Hepatocyte (in vitro differentiated cells): ENCODE data around the gene FAM131C. TPM values are rescaled to one million over a fixed set of nuclear protein-coding genes. Genes with fewer than 3 reads are reported as not detected.
A peak's percentile ranks its signal among the peaks of the same experiment; 100 is the strongest.

Experiments used
- DNase-seq: peaks from one replicate; pipeline ENCODE4 v3.0.0-alpha.2; 2016; ENCODE audit warnings: low spot score
- H2AFZ ChIP-seq: fragments of 200-600 bp; sonication (generic); 2 replicates; pipeline ENCODE4 v1.6.0; 2016; ENCODE audit warnings: antibody characterized with exemption, mild to moderate bottlenecking
- H3K27ac ChIP-seq: fragments of 200-600 bp; sonication (generic); 2 replicates; pipeline ENCODE4 v1.5.1; 2016; ENCODE audit warnings: mild to moderate bottlenecking
- H3K27me3 ChIP-seq: fragments of 200-600 bp; sonication (generic); 2 replicates; pipeline ENCODE4 v1.6.1; 2016
- H3K36me3 ChIP-seq: fragments of 200-600 bp; sonication (generic); replicated peaks from 2 replicates; pipeline ENCODE4 v1.5.1; 2016; ENCODE audit warnings: low read depth; ENCODE audit not compliant: insufficient read depth
- H3K4me1 ChIP-seq: fragments of 200-600 bp; sonication (generic); 2 replicates; pipeline ENCODE4 v1.5.1; 2016; ENCODE audit warnings: mild to moderate bottlenecking, moderate library complexity; ENCODE audit not compliant: insufficient read depth
- H3K4me2 ChIP-seq: fragments of 200-600 bp; sonication (generic); 2 replicates; pipeline ENCODE4 v1.6.0; 2016
- H3K4me3 ChIP-seq: fragments of 200-600 bp; sonication (generic); 2 replicates; pipeline ENCODE4 v1.5.1; 2016; ENCODE audit warnings: mild to moderate bottlenecking
- H3K79me2 ChIP-seq: fragments of 200-600 bp; sonication (generic); 2 replicates; pipeline ENCODE4 v1.6.0; 2017; ENCODE audit warnings: mild to moderate bottlenecking
- H3K9me2 ChIP-seq: fragments of 200-600 bp; sonication (generic); replicated peaks from 2 replicates; pipeline ENCODE4 v1.6.0; 2017; ENCODE audit warnings: mild to moderate bottlenecking; ENCODE audit not compliant: insufficient read depth
- H3K9me3 ChIP-seq: fragments of 200-600 bp; sonication (generic); 2 replicates; pipeline ENCODE4 v1.5.1; 2016; ENCODE audit warnings: low read depth, mild to moderate bottlenecking
- H4K20me1 ChIP-seq: fragments of 200-600 bp; sonication (generic); 2 replicates; pipeline ENCODE4 v1.6.0; 2016; ENCODE audit warnings: mild to moderate bottlenecking; ENCODE audit not compliant: insufficient read depth, poor library complexity, severe bottlenecking
- CTCF ChIP-seq: fragments of 200-600 bp; sonication (generic); IDR thresholded peaks from 2 replicates; pipeline ENCODE4 v1.5.1; 2016; ENCODE audit warnings: antibody characterized with exemption, mild to moderate bottlenecking; ENCODE audit not compliant: poor library complexity
- EZH2 ChIP-seq: fragments of 200-600 bp; sonication (generic); IDR thresholded peaks from 2 replicates; pipeline ENCODE4 v1.6.1; 2016; ENCODE audit warnings: antibody characterized with exemption, mild to moderate bottlenecking, borderline replicate concordance
- EZH2phosphoT487 ChIP-seq: fragments of 200-600 bp; sonication (generic); IDR thresholded peaks from one replicate; pipeline ENCODE4 v1.6.1; 2018; ENCODE audit warnings: antibody characterized with exemption, mild to moderate bottlenecking, low read depth, moderate library complexity; ENCODE audit not compliant: unreplicated experiment, severe bottlenecking
- WGBS: methylation state at CpG from one replicate; pipeline ENCODE4 v1.1.6; 2016; ENCODE audit warnings: low lambda C conversion rate; ENCODE audit errors: missing lambda C conversion rate; 5-methylcytosine and 5-hydroxymethylcytosine counted together
- polyA plus RNA-seq: library from polyadenylated mRNA; unstranded; fragments of >200 nt; fragmentation: Nextera tagmentation; extraction: Ambion mirVana; gene quantifications from 2 replicates; pipeline ENCODE4 v1.2.1, GENCODE V29; 2016
- total RNA-seq: library from RNA; depleted of rRNA; stranded (reverse); fragments of >200 nt; gene quantifications from 2 replicates; pipeline ENCODE4 v1.2.3, GENCODE V29; 2014

The FAM131C gene
- total and polyA plus RNA-seq, 2 experiments from 2014 or later: 3.5 to 7.5 TPM

GRCh38 chr1:16012590-16013219 lies 60.7 kb downstream of the FAM131C start:
- DNase-seq: peak; percentile 92
- Histone ChIP-seq H3K4me3 (no peak overlapping the region), H4K20me1 (no peaks in the 10 kb centered on the region), H3K27ac (peak overlapping the region; percentile 75), H3K4me1 (peaks cover 40% of the 10 kb centered on the region), H3K9me2 (no peaks in the 10 kb centered on the region), H3K9me3 (no peaks in the 10 kb centered on the region), H2AFZ (no peak overlapping the region), H3K36me3 (no peaks in the 10 kb centered on the region), H3K27me3 (no peaks in the 10 kb centered on the region), H3K79me2 (no peaks in the 10 kb centered on the region), H3K4me2 (peak overlapping the region; percentile 83)
- TF ChIP-seq EZH2phosphoT487 (no peak), CTCF (no peak), EZH2 (no peak)
- WGBS: 13% methylated on average over 24 of the region's 36 CpGs

GRCh38 chr1:16011936-16012589 lies 61.4 kb downstream of the FAM131C start:
- over 99% methylated on average over 11 of the region's 11 CpGs for WGBS
- Histone ChIP-seq H3K79me2 (no peaks in the 10 kb centered on the region), H3K27me3 (no peaks in the 10 kb centered on the region), H3K27ac (no peak overlapping the region), H3K9me2 (no peaks in the 10 kb centered on the region), H3K4me2 (peak overlapping the region; percentile 83), H2AFZ (no peak overlapping the region), H3K9me3 (no peaks in the 10 kb centered on the region), H4K20me1 (no peaks in the 10 kb centered on the region), H3K36me3 (no peaks in the 10 kb centered on the region), H3K4me3 (no peak overlapping the region), H3K4me1 (peaks cover 34% of the 10 kb centered on the region)
- TF ChIP-seq CTCF (no peak), EZH2phosphoT487 (no peak), EZH2 (no peak)
- DNase-seq: no peak

- no peak for DNase-seq
- Histone ChIP-seq H3K27me3 (no peaks in the 10 kb centered on the region), H3K4me3 (no peak overlapping the region), H3K79me2 (no peaks in the 10 kb centered on the region), H3K9me3 (no peaks in the 10 kb centered on the region), H3K4me2 (no peak overlapping the region), H3K36me3 (no peaks in the 10 kb centered on the region), H2AFZ (no peak overlapping the region), H3K27ac (no peak overlapping the region), H3K4me1 (peaks cover 28% of the 10 kb centered on the region), H3K9me2 (no peaks in the 10 kb centered on the region), H4K20me1 (no peaks in the 10 kb centered on the region)
- TF ChIP-seq CTCF (no peak), EZH2 (no peak), EZH2phosphoT487 (no peak)
- WGBS: 96% methylated on average over 3 of the region's 3 CpGs
Measured at GRCh38 chr1:16010837-16011236, 62.6 kb downstream of the FAM131C start.
